Hindlimb muscle (tissue), 1 donor: Measurements from ENCODE around the gene PRKAR2A. TPM values are rescaled to one million over a fixed set of nuclear protein-coding genes. Genes with fewer than 3 reads are reported as not detected.
"Not testable (repeated sequence)": the region's sequence is repeated elsewhere in the genome, so short reads cannot be mapped to it uniquely, and the experiment has no call there.

Experiments
- DNase-seq: peaks from one replicate; pipeline ENCODE4 v3.0.0-alpha.2; 2013
- polyA plus RNA-seq: library from polyadenylated mRNA; unstranded; fragments of 120-200 nt; gene quantifications from one replicate; pipeline ENCODE4 v1.2.1, GENCODE V29; 2013; ENCODE audit not compliant: insufficient read length

PRKAR2A gene
- polyA plus RNA-seq, 1 donor: 37.2 TPM

DNA sequence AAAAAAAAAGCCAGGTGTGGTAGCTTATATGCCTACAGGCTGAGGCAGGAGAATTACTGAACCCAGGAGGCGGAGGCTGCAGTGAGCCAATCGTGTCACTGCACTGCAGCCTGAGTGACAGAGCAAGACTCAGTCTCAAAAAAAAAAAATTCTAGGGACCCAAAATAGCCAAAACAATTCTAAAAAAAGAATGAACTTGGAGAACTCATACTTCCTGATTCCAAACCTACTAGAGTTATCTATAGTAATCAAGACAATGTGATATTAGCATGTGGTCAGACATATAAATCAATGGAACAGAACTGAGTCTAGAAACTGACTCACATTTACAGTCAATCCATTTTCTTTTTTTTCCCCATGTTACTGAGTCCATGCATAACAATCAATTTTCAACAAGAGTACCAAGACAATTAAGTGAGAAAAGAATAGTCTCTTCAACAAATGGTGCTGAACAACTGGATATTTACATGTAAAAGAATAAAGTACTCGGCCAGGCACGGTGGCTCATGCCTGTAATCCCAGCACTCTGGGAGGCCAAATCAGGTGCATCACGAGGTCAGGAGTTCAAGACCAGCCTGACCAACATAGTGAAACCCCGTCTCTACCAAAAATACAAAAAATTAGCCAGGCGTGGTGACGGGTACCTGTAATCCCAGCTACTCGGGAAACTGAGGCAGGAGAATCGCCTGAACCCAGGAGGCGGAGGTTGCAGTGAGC, 11.9 kb downstream of the PRKAR2A start:
- DNase-seq: no peak

DNA sequence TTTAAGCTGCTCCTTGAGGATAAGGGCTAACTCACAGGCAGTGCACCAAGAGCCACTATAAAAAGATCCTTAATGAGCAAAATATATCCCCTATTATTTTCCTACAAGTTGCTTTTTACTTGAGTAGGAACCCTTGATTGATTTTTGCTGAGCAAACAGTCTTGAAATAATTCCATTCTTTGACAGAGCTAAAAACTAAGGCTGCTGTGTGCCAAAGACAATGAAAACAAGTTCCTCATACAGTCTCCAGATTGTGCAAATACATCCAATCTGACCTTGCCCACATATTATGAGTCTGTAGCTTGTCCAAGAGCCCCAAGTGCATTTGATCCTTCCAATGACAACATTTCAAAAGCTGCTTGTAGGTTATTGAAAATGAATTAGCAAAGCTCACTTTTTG, 15.0 kb downstream of the PRKAR2A start:
- DNase-seq: no peak

GRCh38 chr3:48830715-48831114, 17.0 kb downstream of the PRKAR2A start:
- DNase-seq: no peak

DNA sequence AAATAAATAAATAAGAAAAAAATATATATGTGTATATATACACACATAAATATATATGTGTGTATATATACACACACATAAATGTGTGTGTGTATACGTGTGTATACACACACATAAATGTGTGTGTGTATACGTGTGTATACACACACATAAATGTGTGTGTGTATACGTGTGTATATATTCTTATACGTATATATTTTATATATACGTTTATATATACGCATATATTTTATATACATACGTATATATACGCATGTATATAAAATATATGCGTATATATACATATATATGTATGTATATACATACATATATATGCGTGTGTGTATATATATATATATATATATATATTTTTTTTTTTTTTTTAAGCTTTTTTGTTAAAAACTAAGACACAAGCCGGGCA, 18.1 kb downstream of the PRKAR2A start:
- DNase-seq: not testable (repeated sequence)

DNA sequence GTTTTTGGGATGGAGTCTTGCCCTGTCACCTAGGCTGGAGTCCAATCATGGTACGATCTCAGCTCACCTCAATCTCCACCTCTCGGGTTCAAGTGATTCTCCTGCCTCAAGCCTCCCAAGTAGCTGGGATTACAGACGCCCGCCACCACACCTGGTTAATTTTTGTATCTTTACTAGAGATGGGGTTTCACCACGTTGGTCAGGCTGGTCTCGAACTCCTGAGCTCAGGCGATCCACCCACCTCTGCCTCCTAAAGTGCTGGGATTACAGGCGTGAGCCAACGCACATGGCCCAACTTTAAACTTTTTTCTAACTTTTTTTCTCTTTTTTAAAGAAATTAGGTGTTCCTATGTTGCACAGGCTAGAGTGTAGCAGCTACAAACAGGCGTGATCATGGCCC, 19.8 kb downstream of the PRKAR2A start:
- not testable (repeated sequence) for DNase-seq

DNA sequence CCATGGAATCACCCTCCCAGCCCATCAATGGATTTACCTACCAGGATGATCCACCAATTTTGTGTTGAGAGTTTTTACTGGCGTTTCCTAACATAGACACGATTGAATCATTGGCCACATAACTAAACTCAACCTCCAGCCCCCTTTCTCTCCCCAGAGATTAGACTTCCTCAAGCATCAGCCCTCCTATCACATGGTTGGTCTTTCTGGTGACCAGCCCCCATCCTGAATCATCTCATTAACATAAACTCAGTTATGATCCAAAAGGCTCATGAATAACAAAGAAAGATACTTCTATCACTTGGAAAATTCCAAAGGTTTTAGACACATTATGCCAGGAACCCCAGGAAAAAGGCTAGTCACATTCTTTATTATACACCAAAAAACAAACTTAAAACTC, 21.2 kb downstream of the PRKAR2A start:
- DNase-seq: no peak

GRCh38 chr3:48820612-48821324, 26.9 kb downstream of the PRKAR2A start:
- DNase-seq: peak; percentile 8

DNA sequence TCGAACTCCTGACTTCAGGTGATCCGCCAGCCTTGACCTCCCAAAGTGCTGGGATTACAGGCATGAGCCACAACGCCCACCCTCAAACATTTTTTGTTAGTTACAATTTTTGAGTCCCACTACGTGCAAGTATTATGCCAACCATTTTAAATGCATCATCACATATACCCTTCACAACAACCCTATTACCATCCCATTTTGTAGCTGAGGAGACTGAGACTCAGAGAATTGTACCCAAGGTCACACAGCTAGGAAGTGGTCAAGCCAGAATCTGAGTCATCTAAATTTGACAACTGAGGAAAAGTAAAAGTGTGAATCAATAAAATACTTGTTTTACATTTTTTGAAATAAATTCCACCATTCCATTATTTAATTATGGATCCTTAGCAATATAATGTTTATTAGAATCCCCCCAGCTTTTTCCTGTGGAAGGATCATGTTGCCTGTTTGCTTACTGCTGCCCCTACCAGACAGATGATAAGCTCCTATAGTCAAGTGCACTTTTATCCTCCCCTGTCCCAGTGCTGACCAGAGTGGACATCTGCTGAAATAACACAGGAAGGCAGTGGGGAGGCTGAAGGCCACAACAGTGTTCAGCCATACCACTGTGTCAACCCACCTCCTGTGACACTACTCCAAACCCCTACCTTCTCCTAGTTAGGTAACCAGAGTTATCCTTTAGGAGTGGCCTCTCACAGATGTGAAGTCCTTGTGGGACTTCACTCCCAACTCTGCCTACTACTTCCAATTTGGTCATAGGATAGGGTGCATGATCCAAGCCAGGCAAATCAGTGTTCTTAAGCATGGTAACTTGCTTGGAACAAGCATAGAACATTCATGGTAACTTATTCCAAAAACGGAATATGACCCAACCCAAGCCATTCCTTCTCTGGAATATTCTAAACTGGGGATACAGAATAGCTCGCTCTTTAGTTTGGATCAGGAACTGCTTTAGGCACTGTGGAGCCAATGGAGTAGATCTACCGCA, 28.1 kb downstream of the PRKAR2A start:
- DNase-seq: no peak

- DNase-seq: no peak
These were observed 36.1 kb downstream of the PRKAR2A start for GRCh38 chr3:48811524-48811923.

GRCh38 chr3:48804930-48805329, 42.7 kb downstream of the PRKAR2A start:
- DNase-seq: no peak

- DNase-seq: not testable (repeated sequence)
These were observed 46.8 kb downstream of the PRKAR2A start for GRCh38 chr3:48800831-48801230.

DNA sequence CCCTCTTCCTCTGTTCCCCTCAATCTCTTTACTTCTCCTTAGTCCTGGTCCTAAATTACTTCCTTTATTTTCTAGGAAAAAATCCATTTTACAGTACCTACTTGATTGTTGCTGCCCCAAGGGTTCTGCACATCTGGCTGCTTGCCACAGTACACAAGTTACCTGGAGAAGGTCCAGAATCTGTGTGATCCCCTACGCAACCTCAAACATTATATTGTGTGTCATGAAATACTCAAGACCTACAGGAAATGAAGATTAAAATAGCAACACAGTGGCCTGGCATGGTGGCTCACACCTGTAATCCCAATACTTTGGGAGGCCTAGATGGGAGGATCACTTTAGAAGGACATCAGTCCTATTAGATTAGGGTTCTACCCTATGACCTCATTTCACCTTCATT, 48.7 kb downstream of the PRKAR2A start:
- no peak for DNase-seq

- no peak for DNase-seq
These were observed 50.0 kb downstream of the PRKAR2A start for GRCh38 chr3:48797626-48798025.

DNA sequence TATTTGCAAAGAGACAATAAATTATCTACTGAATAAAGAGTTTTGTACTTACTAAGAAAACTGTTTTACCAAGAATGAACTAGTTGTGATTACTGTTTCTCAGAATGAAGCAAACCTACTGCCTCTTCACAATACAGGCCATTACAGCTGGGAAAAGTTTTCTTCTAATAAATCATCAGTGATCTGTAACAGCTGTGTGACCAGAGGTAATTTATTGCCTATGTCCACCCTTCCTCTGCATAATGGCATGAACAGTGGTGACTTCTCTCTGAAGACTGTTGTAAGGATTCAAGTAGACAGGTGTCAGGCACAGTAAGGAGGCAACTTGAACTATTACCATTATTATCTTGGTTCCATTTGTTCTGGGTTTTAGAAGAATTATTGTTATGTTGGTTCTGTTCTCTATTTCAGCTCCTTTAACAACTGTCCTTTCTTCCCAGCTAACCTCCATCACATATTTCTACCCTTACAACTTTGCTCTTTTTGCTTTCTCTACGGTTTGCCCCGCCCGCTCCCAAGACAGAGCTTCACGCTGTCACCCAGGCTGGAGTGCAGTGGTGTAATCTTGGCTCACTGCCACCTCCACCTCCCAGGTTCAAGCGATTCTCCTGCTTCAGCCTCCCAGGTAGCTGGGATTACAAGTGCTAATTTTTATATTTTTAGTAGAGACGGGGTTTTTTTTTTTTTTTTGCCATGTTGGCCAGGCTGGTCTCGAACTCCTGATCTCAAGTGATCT, 51.5 kb downstream of the PRKAR2A start:
- DNase-seq: no peak

DNA sequence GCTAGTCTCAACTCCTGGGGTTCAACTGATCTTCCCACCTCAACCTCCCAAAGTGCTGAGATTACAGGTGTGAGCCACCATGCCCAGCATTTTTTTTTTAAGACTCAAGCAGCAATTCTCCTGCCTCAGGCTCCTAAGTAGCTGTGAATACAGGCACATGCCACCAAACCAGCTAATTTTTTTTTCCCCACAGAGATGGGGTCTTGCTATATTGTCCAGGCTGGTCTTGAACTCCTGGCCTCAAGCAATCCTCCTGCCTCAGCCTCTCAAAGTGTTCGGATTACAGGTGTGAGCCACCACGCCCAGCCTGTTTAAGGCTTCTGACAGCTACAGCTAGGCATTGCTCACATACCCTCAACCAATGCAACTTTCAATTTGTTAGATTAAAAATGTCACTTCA, 54.2 kb downstream of the PRKAR2A start:
- not testable (repeated sequence) for DNase-seq

DNA sequence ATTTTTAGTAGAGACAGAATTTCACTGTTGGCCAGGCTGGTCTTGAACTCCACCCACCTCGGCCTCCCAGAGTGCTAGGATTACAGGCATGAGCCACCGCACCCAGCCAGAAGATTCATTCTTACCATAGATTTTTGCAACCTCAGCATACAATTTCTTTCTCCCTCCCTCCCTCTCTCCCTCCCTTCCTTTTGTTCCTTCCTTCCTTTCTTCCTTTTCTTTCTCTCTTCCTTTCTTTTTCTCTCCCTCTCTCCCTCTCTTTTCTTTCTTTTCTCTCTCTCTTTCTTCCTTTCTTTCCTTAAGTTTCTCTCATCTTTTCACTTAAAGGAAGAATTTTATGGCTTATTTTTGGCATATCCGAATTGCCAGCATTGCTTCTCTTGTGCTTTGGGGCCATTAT, 58.0 kb downstream of the PRKAR2A start:
- DNase-seq: no peak

DNA sequence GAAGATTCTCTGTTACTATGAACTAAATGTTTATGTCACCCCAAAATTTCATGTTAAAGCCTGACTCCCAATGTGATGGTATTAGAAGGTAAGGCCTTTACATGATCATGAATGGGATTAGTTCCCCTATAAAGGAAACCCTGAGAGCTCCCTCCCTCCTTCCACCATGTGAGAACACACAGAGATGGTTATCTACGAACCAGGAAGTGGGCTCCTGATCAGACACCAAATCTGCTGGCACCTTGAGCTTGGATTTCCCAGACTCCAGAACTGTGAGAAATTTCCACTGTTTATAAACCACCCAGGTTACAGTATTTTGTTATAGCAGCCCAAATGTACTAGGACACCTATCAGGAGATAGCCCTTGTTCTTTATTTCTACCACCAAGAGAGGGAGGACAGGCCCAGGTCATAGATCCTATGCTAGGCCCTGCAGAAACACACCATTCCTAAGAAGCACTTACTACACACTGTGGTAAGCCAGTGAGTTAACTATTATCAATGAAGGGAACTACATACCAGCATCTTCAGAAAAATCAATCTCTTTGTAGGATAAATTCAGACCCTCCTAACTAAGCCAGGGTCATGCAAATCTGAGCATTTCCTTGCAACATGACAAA, 59.0 kb downstream of the PRKAR2A start:
- DNase-seq: no peak

DNA sequence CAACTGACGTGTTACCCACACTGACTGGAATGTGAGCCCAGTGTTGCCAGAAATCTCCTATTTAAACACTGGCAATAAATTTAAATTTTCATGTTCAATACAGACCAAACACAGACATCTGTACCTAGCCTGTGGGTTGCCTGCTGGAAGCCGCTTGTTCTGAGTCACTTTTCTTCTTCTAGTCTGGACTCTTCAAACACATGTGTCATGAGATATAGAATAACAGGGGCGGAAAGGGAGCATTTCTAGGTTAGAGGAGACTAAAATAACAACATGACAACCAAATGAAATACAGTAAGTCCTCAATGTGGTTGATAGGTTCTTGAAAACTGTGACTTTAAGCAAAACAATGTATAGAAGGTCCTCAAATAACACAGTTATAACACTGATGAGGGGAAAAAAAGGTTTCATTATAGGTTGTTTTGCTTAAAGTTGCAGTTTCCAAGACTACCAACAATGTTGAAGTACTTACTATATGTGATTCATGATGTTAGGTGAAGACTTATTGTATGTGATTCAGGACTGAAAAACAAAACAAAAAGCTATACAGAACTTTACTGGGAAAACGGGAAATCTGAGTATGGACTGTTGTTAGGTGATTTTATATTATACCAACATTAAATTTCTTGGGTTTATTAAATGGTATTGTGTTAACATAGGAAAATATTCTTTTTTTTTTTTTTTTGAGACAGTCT, 63.1 kb downstream of the PRKAR2A start:
- no peak for DNase-seq

DNA sequence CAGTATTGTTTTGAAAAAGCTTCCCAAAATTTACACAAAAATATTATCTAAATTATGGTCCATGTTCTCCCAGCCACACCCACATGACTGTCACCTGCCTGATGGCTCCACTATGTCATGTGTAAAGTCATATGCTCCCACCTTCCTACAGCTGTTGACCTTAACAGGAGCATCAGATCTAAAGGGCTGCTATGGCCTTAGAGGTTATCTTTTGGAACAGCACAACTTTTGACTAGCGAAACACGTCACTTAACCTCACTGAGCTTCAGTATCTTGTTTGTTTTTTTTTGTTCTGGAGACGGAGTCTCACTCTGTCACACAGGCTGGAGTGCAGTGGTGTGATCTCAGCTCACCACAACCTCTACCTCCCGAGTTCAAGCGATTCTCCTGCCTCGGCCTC, 64.4 kb downstream of the PRKAR2A start:
- DNase-seq: no peak

GRCh38 chr3:48782046-48782445, 65.6 kb downstream of the PRKAR2A start:
- no peak for DNase-seq

- DNase-seq: not testable (repeated sequence)
These were observed 69.1 kb downstream of the PRKAR2A start for GRCh38 chr3:48778565-48778964.
